GM23338 (cell line): ENCODE results near the gene NOX5. TPM values are rescaled to one million over a fixed set of nuclear protein-coding genes. Genes with fewer than 3 reads are reported as not detected.
A peak's percentile ranks its signal among the peaks of the same experiment; 100 is the strongest.

Experiments
- ATAC-seq: fragments of 200-7000 bp; cut with Tn5 transposase; 3 replicates; pipeline ENCODE4 v1.9.1; 2020
- DNase-seq: peaks from one replicate; pipeline ENCODE4 v3.0.0-alpha.2; 2015; ENCODE audit warnings: low spot score
- H2AFZ ChIP-seq: fragments of 200-600 bp; sonication (generic); 2 replicates; pipeline ENCODE4 v1.8.0; 2016; ENCODE audit warnings: antibody characterized with exemption, mild to moderate bottlenecking, moderate library complexity
- H3F3A ChIP-seq: fragments of 200-600 bp; sonication (generic); replicated peaks from 2 replicates; pipeline ENCODE4 v1.8.0; 2017; ENCODE audit warnings: antibody characterized with exemption, mixed run types, low read depth
- H3K27ac ChIP-seq: fragments of 200-600 bp; sonication (generic); 2 replicates; pipeline ENCODE4 v1.6.1; 2016; ENCODE audit warnings: low read depth
- H3K27me3 ChIP-seq: fragments of 200-600 bp; sonication (generic); 2 replicates; pipeline ENCODE4 v1.8.0; 2016; ENCODE audit warnings: mild to moderate bottlenecking, mixed run types, moderate library complexity; ENCODE audit not compliant: insufficient read depth
- H3K36me3 ChIP-seq: fragments of 200-600 bp; sonication (generic); 2 replicates; pipeline ENCODE4 v1.8.0; 2016; ENCODE audit warnings: mild to moderate bottlenecking; ENCODE audit not compliant: insufficient read depth
- H3K4me1 ChIP-seq: fragments of 200-600 bp; sonication (generic); 2 replicates; pipeline ENCODE4 v1.8.0; 2016; ENCODE audit warnings: mild to moderate bottlenecking, moderate library complexity; ENCODE audit not compliant: insufficient read depth
- H3K4me2 ChIP-seq: fragments of 200-600 bp; sonication (generic); 2 replicates; pipeline ENCODE4 v1.7.1; 2017; ENCODE audit warnings: mixed run types
- H3K4me3 ChIP-seq: fragments of 200-600 bp; sonication (generic); 2 replicates; pipeline ENCODE4 v1.6.1; 2016; ENCODE audit warnings: mixed run types
- H3K79me2 ChIP-seq: fragments of 200-600 bp; sonication (generic); replicated peaks from 2 replicates; pipeline ENCODE4 v1.8.0; 2017; ENCODE audit warnings: mild to moderate bottlenecking; ENCODE audit not compliant: insufficient read depth
- H3K9me2 ChIP-seq: fragments of 200-600 bp; sonication (generic); 2 replicates; pipeline ENCODE4 v1.8.0; 2017; ENCODE audit not compliant: insufficient read depth
- H4K20me1 ChIP-seq: fragments of 200-600 bp; sonication (generic); replicated peaks from 2 replicates; pipeline ENCODE4 v1.8.0; 2017; ENCODE audit warnings: mild to moderate bottlenecking; ENCODE audit not compliant: insufficient read depth
- H3K27ac Mint-ChIP-seq: 2 replicates; pipeline ENCODE4 v1.8.0; 2020; ENCODE audit warnings: inconsistent platforms, mild to moderate bottlenecking, moderate library complexity, mixed read lengths
- H3K27me3 Mint-ChIP-seq: 3 replicates; pipeline ENCODE4 v1.8.0; 2022; ENCODE audit warnings: low read depth, mild to moderate bottlenecking, moderate library complexity, mixed read lengths, inconsistent platforms; ENCODE audit not compliant: insufficient read depth, poor library complexity
- H3K36me3 Mint-ChIP-seq: 3 replicates; pipeline ENCODE4 v1.8.0; 2021; ENCODE audit warnings: low read depth, mild to moderate bottlenecking, inconsistent platforms, moderate library complexity, mixed read lengths
- H3K4me1 Mint-ChIP-seq: 3 replicates; pipeline ENCODE4 v1.8.0; 2020; ENCODE audit warnings: mild to moderate bottlenecking, inconsistent platforms, mixed read lengths
- H3K4me3 Mint-ChIP-seq: 3 replicates; pipeline ENCODE4 v1.8.0; 2021; ENCODE audit warnings: moderate library complexity, mild to moderate bottlenecking, inconsistent platforms, mixed read lengths
- H3K9me3 Mint-ChIP-seq: 3 replicates; pipeline ENCODE4 v1.8.0; 2020; ENCODE audit warnings: moderate library complexity, mild to moderate bottlenecking, inconsistent platforms, mixed read lengths
- CREB1 ChIP-seq: fragments of 250-450 bp; sonication (Bioruptor Pico); IDR thresholded peaks from 2 replicates; pipeline ENCODE4 v1.5.0; 2020; ENCODE audit warnings: low read depth, mild to moderate bottlenecking, moderate library complexity
- EZH2phosphoT487 ChIP-seq: fragments of 200-600 bp; sonication (generic); IDR thresholded peaks from one replicate; pipeline ENCODE4 v1.8.1; 2018; ENCODE audit warnings: antibody characterized with exemption; ENCODE audit not compliant: unreplicated experiment
- JUNB ChIP-seq: IDR thresholded peaks from one replicate; pipeline ENCODE4 v1.6.1; 2016; ENCODE audit warnings: antibody characterized with exemption; ENCODE audit not compliant: unreplicated experiment
- NANOG ChIP-seq: IDR thresholded peaks from 2 replicates; pipeline ENCODE4 v1.6.1; 2016; ENCODE audit warnings: antibody characterized with exemption, borderline replicate concordance
- POLR2AphosphoS5 ChIP-seq: IDR thresholded peaks from 2 replicates; pipeline ENCODE4 v1.6.1; 2016; ENCODE audit warnings: antibody characterized with exemption, low read depth
- STAT1 ChIP-seq: IDR thresholded peaks from one replicate; pipeline ENCODE4 v1.6.1; 2016; ENCODE audit warnings: antibody characterized with exemption; ENCODE audit not compliant: unreplicated experiment
- ZNF114 ChIP-seq: fragments of 250-450 bp; sonication (Bioruptor Pico); IDR thresholded peaks from 2 replicates; pipeline ENCODE4 v1.5.0; 2020; ENCODE audit warnings: mild to moderate bottlenecking, moderate library complexity
- ZNF331 ChIP-seq: fragments of 250-450 bp; sonication (Bioruptor Pico); IDR thresholded peaks from 2 replicates; pipeline ENCODE4 v1.5.0; 2020; ENCODE audit warnings: low read depth, mild to moderate bottlenecking, moderate library complexity
- polyA plus RNA-seq: library from polyadenylated mRNA; unstranded; fragments of >200 nt; fragmentation: Nextera tagmentation; extraction: Ambion mirVana; gene quantifications from 2 replicates; pipeline ENCODE4 v1.2.1, GENCODE V29; 2016
- total RNA-seq: library from RNA; depleted of rRNA; stranded (reverse); fragments of >200 nt; shearing (Covaris generic); gene quantifications from 2 replicates; pipeline ENCODE4 v1.2.3, GENCODE V29; 2014
- TF ChIP-seq, protein P1 (sequence below): fragments of 250-450 bp; sonication (Bioruptor Pico); IDR thresholded peaks from 2 replicates; pipeline ENCODE4 v1.5.0; 2020; ENCODE audit warnings: mild to moderate bottlenecking, moderate library complexity
- TF ChIP-seq, protein P2 (sequence below), 2 experiments: fragments of 200-600 bp in 1 of 2; sonication (generic) in 1 of 2; conservative IDR thresholded peaks; 2 replicates each; pipeline versions ENCODE4 v1.5.1 to v1.6.1; 2016 to 2017; ENCODE audit warnings: antibody characterized with exemption in 2 of 2, low read depth in 2 of 2, mild to moderate bottlenecking in 2 of 2, moderate library complexity in 1 of 2
- TF ChIP-seq, protein P3 (sequence below): IDR thresholded peaks from 2 replicates; pipeline ENCODE4 v1.6.1; 2016; ENCODE audit warnings: antibody characterized with exemption

NOX5 gene
- total and polyA plus RNA-seq, 2 experiments from 2014 or later: 0.03 TPM; not detected in 1

DNA sequence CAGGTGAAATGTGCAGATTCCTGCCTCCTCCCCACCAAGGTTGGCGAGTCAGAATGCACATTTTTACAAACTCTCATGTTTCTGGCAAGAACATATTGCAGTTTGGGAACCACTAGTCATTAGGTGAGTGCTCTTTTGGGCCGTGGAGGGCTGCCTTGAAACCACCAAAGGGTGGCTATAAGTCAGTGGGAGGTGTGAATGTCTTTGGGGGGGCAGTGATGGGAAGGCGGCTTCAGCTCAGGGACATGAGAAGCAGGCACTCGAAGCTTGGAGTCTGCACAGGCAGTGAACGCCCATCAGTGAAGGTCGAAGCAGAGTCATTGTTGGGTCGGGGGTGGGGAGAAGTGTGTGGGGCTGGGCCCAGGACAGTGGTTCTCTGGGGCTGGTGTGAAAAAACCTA, 1.1 kb downstream of the NOX5 start:
- H3K4me2 ChIP-seq: no peak overlapping the region
- Mint-ChIP-seq H3K9me3 (no peaks in the 10 kb centered on the region; the same call in 2 of the 3 replicates), H3K27ac (no peak overlapping the region), H3K4me3 (no peak overlapping the region), H3K27me3 (peaks cover 3% of the 10 kb centered on the region), H3K36me3 (no peaks in the 10 kb centered on the region), H3K4me1 (peaks cover 10% of the 10 kb centered on the region)
- no peak overlapping the region for H3K4me3 ChIP-seq
- DNase-seq: no peak
- no peaks in the 10 kb centered on the region for H3K9me2 ChIP-seq
- H3K4me1 ChIP-seq: peaks cover 4% of the 10 kb centered on the region; the same call in 1 of the 2 replicates
- no peak overlapping the region for H3K27ac ChIP-seq
- no peaks in the 10 kb centered on the region for H3K79me2 ChIP-seq
- no peaks in the 10 kb centered on the region for H3K36me3 ChIP-seq
- TF ChIP-seq JUNB (no peak), NANOG (no peak), EZH2phosphoT487 (no peak), ZNF331 (CRISPR knock-in tag) (no peak), POLR2AphosphoS5 (no peak), CREB1 (CRISPR knock-in tag) (no peak), ZNF114 (no peak), STAT1 (no peak)
- TF ChIP-seq, protein P1, sequence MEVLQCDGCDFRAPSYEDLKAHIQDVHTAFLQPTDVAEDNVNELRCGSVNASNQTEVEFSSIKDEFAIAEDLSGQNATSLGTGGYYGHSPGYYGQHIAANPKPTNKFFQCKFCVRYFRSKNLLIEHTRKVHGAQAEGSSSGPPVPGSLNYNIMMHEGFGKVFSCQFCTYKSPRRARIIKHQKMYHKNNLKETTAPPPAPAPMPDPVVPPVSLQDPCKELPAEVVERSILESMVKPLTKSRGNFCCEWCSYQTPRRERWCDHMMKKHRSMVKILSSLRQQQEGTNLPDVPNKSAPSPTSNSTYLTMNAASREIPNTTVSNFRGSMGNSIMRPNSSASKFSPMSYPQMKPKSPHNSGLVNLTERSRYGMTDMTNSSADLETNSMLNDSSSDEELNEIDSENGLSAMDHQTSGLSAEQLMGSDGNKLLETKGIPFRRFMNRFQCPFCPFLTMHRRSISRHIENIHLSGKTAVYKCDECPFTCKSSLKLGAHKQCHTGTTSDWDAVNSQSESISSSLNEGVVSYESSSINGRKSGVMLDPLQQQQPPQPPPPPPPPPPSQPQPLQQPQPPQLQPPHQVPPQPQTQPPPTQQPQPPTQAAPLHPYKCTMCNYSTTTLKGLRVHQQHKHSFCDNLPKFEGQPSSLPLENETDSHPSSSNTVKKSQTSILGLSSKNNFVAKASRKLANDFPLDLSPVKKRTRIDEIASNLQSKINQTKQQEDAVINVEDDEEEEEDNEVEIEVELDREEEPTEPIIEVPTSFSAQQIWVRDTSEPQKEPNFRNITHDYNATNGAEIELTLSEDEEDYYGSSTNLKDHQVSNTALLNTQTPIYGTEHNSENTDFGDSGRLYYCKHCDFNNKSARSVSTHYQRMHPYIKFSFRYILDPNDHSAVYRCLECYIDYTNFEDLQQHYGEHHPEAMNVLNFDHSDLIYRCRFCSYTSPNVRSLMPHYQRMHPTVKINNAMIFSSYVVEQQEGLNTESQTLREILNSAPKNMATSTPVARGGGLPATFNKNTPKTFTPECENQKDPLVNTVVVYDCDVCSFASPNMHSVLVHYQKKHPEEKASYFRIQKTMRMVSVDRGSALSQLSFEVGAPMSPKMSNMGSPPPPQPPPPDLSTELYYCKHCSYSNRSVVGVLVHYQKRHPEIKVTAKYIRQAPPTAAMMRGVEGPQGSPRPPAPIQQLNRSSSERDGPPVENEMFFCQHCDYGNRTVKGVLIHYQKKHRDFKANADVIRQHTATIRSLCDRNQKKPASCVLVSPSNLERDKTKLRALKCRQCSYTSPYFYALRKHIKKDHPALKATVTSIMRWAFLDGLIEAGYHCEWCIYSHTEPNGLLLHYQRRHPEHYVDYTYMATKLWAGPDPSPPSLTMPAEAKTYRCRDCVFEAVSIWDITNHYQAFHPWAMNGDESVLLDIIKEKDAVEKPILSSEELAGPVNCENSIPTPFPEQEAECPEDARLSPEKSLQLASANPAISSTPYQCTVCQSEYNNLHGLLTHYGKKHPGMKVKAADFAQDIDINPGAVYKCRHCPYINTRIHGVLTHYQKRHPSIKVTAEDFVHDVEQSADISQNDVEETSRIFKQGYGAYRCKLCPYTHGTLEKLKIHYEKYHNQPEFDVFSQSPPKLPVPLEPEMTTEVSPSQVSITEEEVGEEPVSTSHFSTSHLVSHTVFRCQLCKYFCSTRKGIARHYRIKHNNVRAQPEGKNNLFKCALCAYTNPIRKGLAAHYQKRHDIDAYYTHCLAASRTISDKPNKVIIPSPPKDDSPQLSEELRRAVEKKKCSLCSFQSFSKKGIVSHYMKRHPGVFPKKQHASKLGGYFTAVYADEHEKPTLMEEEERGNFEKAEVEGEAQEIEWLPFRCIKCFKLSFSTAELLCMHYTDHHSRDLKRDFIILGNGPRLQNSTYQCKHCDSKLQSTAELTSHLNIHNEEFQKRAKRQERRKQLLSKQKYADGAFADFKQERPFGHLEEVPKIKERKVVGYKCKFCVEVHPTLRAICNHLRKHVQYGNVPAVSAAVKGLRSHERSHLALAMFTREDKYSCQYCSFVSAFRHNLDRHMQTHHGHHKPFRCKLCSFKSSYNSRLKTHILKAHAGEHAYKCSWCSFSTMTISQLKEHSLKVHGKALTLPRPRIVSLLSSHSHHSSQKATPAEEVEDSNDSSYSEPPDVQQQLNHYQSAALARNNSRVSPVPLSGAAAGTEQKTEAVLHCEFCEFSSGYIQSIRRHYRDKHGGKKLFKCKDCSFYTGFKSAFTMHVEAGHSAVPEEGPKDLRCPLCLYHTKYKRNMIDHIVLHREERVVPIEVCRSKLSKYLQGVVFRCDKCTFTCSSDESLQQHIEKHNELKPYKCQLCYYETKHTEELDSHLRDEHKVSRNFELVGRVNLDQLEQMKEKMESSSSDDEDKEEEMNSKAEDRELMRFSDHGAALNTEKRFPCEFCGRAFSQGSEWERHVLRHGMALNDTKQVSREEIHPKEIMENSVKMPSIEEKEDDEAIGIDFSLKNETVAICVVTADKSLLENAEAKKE (CRISPR knock-in tag): no peak
- TF ChIP-seq, protein P2, sequence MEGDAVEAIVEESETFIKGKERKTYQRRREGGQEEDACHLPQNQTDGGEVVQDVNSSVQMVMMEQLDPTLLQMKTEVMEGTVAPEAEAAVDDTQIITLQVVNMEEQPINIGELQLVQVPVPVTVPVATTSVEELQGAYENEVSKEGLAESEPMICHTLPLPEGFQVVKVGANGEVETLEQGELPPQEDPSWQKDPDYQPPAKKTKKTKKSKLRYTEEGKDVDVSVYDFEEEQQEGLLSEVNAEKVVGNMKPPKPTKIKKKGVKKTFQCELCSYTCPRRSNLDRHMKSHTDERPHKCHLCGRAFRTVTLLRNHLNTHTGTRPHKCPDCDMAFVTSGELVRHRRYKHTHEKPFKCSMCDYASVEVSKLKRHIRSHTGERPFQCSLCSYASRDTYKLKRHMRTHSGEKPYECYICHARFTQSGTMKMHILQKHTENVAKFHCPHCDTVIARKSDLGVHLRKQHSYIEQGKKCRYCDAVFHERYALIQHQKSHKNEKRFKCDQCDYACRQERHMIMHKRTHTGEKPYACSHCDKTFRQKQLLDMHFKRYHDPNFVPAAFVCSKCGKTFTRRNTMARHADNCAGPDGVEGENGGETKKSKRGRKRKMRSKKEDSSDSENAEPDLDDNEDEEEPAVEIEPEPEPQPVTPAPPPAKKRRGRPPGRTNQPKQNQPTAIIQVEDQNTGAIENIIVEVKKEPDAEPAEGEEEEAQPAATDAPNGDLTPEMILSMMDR (conservative IDR thresholded peaks at IDR 0.05; ENCODE audit: low read depth in 2 of 2): no peak
- TF ChIP-seq, protein P3, sequence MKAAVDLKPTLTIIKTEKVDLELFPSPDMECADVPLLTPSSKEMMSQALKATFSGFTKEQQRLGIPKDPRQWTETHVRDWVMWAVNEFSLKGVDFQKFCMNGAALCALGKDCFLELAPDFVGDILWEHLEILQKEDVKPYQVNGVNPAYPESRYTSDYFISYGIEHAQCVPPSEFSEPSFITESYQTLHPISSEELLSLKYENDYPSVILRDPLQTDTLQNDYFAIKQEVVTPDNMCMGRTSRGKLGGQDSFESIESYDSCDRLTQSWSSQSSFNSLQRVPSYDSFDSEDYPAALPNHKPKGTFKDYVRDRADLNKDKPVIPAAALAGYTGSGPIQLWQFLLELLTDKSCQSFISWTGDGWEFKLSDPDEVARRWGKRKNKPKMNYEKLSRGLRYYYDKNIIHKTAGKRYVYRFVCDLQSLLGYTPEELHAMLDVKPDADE: no peak
- no peaks in the 10 kb centered on the region for H3F3A ChIP-seq
- no peak for ATAC-seq
- H2AFZ ChIP-seq: peak overlapping the region; percentile 63; the same call in 1 of the 2 replicates
- H4K20me1 ChIP-seq: no peaks in the 10 kb centered on the region
- H3K27me3 ChIP-seq: no peaks in the 10 kb centered on the region
